HG03060 (cell line): ENCODE results near the gene FAAP24.
"Not testable (repeated sequence)": the region's sequence is repeated elsewhere in the genome, so short reads cannot be mapped to it uniquely, and the experiment has no call there.

Source experiments
- ATAC-seq: cut with Tn5 transposase; IDR thresholded peaks from one replicate; pipeline ENCODE4 v1.9.1; 2021; ENCODE audit warnings: low read depth, moderate number of reproducible peaks; ENCODE audit not compliant: unreplicated experiment

FAAP24 gene

DNA sequence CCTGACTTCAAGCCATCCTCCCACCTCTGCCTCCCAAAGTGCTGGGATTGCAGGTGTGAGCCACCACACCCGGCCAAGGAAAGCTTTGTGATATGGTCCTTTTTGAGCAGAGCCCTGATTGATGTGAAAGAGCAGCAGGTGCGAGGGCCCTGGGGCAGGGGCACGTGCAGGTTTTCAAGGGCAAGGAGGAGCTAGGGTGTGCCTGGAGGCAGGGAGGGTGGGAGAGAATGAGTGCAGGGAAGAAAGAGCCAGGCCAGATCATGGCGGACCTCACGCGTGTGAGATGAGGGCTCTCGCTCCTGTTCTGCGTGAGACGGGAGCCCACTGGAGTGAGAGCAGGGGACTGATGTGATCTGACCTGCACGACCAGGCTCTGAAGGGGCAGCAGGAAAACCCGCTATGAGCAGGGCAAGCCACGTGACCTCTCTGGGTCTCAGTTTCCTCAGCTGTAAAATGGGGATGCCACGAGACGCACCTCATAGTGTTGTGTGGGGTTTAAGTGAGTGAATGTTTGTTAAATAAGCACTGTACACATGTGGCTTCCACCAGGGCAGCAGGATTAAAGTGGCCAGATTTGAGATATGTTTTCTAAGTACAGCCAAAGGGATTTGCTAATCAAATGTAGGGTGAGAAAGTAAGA, 25.8 kb downstream of the FAAP24 start:
- ATAC-seq = no peak

DNA sequence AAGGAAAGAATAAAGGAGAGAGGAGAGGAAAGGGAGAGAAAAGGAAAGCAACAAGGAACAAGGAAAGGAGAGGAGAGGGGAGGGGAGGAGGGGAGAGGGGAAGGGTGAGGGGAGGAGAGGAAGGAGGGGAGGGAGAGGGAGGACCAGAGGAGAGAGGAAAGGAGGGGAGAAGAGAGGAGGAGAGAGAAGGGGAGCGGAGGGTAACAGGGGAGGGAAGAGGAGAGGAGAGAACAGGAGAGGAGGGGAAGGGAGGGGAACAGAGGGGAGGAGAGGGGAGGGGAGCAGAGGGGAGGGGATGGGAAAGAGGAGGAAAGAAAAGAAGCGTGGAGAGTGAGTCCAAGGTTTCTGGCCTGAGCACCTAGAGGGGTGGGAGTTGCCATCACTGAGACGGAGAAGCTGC, 26.7 kb downstream of the FAAP24 start:
- no peak for ATAC-seq

DNA sequence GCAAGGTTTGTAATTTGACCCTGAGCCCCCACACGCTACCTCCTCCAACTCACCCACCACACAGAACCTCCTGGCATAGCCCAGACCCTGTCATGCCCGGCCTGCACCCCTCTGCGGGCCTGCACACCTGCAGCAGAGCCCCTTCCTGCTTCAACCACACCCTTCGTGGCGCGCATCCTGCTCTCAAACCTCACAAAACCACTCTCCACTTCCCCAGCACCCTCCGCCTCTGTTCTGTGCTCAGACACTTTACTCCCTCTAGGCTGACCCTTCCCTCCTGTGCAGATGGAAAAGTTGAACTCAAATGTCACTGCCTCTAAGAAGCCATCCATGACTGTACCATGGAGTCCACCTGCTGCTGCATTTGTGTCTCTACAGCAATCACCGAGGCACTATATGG, 28.5 kb downstream of the FAAP24 start:
- ATAC-seq = no peak

DNA sequence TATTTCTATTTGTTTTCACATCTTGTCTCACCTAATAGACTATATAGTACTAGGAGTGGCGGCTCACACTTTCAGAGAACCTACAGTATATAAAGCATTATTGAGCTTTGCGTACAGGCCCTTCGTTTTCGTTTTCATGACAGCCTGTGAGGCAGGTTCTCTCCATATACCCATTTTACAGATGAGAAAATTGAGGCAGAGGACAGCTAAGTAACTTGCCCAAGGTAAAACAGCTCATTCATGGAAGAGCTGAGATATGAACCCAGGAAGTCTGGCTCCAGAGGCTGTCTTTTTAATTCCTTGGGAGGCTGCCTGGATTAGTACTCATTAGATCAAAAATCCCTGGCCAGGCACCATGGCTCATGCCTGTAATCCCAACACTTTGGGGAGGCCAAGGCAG, 28.9 kb downstream of the FAAP24 start:
- no peak for ATAC-seq

DNA sequence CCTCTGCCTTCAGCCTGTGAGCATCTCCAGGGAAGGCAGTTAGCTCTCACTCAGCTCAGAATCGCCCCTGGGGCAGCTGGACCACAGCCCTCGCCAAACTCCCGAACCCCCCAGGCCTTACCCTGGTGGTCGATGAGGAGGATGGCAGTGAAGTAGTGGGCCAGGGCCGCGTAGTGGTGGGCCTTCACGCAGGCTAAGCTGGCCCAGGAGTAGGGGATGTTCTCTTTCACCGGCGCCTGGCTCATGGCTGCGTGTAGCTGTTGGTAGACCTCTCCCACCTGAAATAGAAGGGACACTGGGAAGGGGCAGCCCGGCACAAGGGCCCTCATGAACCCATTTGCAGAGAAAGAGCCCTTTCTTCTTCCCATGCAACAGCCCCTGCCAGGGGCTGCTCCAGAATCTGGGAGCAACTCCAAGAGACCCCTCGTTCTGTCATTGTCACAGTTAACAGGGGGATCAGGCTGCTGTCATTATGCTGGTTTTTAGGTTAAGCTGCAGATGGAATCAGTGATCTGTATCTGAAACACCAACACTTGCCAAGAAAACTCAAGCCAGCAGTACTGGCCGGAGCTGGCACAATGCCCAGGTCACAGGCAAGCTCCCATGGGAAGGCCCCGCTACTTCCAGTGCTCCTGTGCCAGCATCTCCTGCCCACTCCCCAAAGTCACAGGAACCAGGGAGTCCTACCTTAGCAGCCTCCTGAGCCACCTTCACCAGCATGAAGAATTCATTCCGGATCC, 30.3 kb downstream of the FAAP24 start:
- ATAC-seq = not testable (repeated sequence)

DNA sequence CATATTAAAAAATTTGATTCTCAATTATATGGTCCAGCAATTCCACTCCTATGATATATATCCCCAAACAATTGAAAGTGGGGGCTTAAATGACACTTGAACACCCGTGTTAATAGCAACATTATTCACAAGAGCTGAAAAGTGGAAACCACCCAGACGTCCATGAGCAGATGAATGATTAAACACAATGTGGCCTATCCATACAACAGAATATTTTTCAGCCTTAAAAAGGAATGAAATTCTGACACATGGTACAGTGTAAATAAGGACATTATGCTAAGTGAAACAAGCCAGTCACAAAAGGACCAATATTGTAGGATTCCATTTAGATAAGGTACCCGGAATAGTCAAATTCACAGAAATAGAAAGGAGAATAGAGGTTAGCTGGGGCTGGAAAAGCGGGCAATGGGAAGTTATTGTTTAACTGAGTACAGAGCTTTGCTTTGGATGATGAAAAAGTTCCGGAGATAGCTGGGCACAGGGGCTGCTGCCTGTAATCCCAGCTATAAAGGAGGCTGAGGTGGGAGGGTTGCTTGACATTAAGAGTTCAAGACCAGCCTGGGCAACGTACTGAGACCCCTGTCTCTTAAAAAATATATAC, 31.5 kb downstream of the FAAP24 start:
- ATAC-seq = not testable (repeated sequence)

DNA sequence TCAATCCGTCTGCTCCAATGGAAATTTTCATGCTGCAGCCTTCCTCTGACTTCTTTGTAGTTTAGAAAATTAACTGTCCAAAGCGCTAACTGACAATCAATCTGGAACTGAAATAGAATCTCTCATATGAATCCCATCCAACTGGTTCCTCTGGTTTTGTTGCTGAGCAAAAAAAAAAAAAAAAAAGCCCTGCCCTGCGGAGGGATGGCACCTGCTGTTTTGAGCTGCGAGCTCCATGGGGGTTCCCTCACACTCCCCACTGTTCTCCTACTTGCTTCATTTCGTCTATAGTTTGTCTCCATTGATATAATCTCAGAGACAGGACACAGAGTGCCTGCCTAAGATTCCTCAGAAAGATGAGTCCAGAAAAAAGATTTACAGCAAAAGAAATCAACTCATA, 33.4 kb downstream of the FAAP24 start:
- no peak for ATAC-seq

DNA sequence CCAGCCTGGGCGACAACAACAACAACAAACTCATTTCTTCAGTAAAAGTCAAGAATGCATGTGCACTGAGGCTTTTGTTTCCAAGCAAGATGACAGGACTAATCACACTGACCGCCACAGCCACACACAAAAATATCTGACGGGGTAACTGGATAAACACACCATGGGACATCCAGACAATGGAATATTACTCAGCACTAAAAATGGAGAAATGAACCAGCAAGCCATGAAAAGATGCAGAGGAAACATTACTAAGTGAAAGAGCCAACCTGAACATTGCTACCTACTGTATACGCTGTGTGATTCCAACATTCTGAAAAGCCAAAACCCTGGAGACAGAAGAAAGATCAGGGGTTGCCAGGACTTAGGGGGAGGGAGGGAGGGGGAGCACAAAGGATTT, 36.7 kb downstream of the FAAP24 start:
- no peak for ATAC-seq

DNA sequence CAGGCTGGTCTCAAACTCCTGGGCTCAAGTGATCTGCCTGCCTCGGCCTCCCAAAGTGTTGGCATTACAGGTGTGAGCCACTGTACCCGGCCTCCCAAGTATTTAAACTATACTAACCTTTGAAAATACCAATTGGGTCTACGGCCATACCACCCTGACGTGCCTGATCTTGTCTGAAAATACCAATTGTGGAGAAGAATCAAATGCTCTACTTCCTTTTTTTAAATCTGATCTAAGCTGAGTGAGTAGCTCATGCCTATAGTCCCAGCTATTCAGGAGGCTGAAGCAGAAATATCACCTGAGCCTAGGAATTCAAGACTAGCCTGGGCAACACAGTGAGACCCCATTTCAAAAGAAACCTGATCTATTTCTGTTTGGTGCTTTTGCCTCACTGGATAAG, 38.8 kb downstream of the FAAP24 start:
- ATAC-seq = not testable (repeated sequence)

DNA sequence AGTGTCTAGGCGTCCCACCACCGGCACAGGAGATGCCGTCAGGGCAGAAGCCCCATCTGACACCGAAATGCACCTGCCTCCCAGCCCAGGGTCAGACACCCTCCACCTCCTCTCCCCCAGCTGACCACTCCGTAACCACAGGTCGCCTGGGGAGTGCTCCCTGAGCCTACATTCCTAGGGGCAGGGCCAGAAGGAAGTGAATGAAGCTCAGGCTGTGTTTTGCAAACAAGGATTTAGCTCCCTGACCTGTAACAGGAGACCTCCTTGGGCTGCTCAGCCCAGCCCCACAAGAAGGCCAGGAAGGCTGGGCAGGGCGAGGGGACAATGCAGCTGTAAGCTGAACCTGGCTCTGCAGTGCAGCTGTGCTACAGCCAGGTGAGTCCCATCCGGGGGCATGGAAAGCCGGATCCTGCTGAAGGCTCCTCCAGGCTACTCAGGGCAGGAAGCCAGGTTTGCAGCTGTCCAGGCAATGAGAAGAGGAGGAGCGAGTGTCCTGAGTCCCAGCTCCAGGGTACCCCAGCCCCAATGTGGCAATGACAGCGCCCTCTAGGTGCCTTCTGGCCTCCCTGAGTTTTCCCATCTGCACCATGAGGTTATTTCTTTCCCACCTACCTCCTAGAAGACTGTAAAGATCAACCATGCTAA, 50.6 kb downstream of the FAAP24 start:
- ATAC-seq = no peak

DNA sequence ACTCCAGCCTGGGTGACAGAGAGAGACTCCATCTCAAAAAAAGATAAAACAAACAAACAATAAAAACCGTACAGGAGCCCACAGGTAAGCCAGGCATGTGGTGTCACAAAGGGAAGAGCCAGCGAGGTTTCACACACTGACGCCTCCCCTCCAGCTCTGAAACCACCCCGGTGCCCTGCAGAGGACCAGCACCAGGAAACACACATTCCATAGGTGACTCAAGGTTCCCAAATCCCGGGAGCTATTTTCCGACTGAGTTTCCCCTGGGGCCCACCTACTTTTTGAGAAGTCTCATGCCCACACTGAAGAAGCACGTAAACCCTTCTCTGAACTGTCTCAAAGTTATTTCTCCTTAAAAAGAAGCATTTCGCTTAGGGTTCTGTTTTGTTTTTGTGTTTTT, 52.4 kb downstream of the FAAP24 start:
- ATAC-seq = no peak

DNA sequence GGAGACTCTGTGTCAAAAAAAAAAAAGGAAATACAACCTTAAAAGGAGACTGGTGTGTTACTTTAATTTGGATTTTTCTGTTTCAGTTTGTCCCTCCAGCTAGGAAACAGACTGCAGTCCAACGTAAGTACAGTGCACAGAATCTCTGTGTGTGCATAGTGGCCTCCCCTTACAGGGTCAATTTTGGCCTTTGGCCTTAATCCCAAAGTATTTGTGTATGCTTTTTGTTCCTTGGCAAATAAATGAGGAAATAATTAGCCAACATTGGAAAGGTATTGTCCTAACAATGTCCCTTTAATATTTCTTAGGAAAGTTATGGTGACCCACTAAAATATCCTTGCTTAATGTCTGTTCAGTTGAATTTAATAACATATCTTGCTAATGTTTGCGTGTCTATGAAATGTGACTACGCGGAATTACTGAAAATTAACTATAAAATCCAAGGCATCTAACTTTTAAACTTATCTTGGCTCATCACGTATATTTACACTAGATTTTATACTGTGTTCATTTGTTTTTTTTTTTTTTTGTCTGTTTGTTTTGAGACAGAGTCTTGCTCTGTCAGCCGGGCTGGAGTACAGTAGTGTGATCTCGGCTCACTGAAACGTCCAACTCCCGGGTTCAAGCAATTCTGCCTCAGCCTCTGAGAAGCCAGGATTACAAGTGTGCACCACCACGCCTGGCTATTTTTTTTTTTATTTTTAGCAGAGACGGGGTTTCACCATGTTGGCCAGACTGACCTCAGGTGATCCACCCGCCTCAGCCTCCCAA, 53.6 kb downstream of the FAAP24 start:
- not testable (repeated sequence) for ATAC-seq

DNA sequence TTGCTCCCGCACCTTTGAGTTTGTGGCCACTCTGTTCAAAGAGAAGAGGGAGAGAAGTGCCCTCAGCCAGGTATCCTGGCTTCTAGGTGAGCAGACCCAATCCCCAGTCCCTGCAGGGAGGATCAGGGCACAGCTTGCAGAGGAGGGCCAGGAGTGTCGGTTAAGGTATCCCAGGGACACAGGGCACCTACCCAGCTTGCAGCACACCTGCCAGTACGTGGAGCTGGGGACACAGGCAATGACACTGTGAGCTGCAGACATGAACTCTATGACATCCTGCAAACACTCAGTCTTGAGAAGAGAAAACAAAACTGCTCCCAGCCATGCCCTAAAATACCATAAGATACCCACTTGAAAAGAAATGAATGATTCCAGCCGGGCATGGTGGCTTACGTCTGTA, 54.6 kb downstream of the FAAP24 start:
- not testable (repeated sequence) for ATAC-seq
